HEK293T (cell line): ENCODE data around the gene PI4KA.

Experiments used
- CTCF ChIA-PET: fragments of 350-600 bp; formaldehyde crosslinking; extraction: SDS; loops from one replicate; lab custom pipeline; 2021; ENCODE audit warnings: antibody characterized with exemption, inconsistent platforms; lab: Yijun Ruan, JAX
- POLR2A ChIA-PET: fragments of 350-600 bp; formaldehyde crosslinking; extraction: SDS; loops from one replicate; lab custom pipeline; 2020; ENCODE audit warnings: antibody characterized with exemption, inconsistent platforms; lab: Yijun Ruan, JAX
- DNase-seq: peaks from one replicate; pipeline ENCODE4 v3.0.0; 2012; ENCODE audit warnings: mixed read lengths; ENCODE audit errors: extremely low spot score
- ARNT ChIP-seq: fragments of 450-650 bp; IDR thresholded peaks from 2 replicates; pipeline ENCODE4 v1.6.1; 2017; ENCODE audit warnings: mild to moderate bottlenecking
- BHLHE40 ChIP-seq: fragments of 450-650 bp; IDR thresholded peaks from 2 replicates; pipeline ENCODE4 v1.6.1; 2016; ENCODE audit warnings: mild to moderate bottlenecking, moderate library complexity, borderline replicate concordance
- CTBP1 ChIP-seq: fragments of 450-650 bp; IDR thresholded peaks from 2 replicates; pipeline ENCODE4 v1.6.1; 2016; ENCODE audit warnings: borderline replicate concordance
- ELF4 ChIP-seq: fragments of 450-650 bp; IDR thresholded peaks from 2 replicates; pipeline ENCODE4 v1.6.1; 2017; ENCODE audit warnings: antibody characterized with exemption
- FOXA1 ChIP-seq: fragments of 450-650 bp; IDR thresholded peaks from 2 replicates; pipeline ENCODE4 v1.6.1; 2016; ENCODE audit warnings: mild to moderate bottlenecking
- FOXK2 ChIP-seq: fragments of 450-650 bp; IDR thresholded peaks from 2 replicates; pipeline ENCODE4 v1.6.1; 2016; ENCODE audit warnings: mild to moderate bottlenecking
- FOXM1 ChIP-seq: fragments of 450-650 bp; IDR thresholded peaks from 2 replicates; pipeline ENCODE4 v1.6.1; 2017; ENCODE audit warnings: mild to moderate bottlenecking, borderline replicate concordance
- HDGF ChIP-seq: fragments of 450-650 bp; IDR thresholded peaks from 2 replicates; pipeline ENCODE4 v1.6.1; 2017; ENCODE audit warnings: antibody characterized with exemption, borderline replicate concordance
- L3MBTL2 ChIP-seq: fragments of 450-650 bp; conservative IDR thresholded peaks from 2 replicates; pipeline ENCODE4 v1.6.1; 2016; ENCODE audit warnings: mild to moderate bottlenecking
- LEF1 ChIP-seq: fragments of 450-650 bp; IDR thresholded peaks from 2 replicates; pipeline ENCODE4 v1.6.1; 2017; ENCODE audit warnings: mild to moderate bottlenecking, borderline replicate concordance
- NFRKB ChIP-seq: fragments of 450-650 bp; IDR thresholded peaks from 2 replicates; pipeline ENCODE4 v1.6.1; 2016; ENCODE audit warnings: mild to moderate bottlenecking, moderate library complexity
- SP1 ChIP-seq: fragments of 450-650 bp; IDR thresholded peaks from 2 replicates; pipeline ENCODE4 v1.6.1; 2017
- SUZ12 ChIP-seq: fragments of 450-650 bp; IDR thresholded peaks from 2 replicates; pipeline ENCODE4 v1.6.1; 2016; ENCODE audit warnings: mild to moderate bottlenecking
- TARDBP ChIP-seq: fragments of 450-650 bp; IDR thresholded peaks from 2 replicates; pipeline ENCODE4 v1.6.1; 2016
- ZNF384 ChIP-seq: fragments of 450-650 bp; IDR thresholded peaks from 2 replicates; pipeline ENCODE4 v1.6.1; 2016
- TF ChIP-seq, protein P1 (sequence below): fragments of 450-650 bp; IDR thresholded peaks from 2 replicates; pipeline ENCODE4 v1.6.1; 2016

The PI4KA gene

GRCh38 chr22:20889025-20889704 lies 30.6 kb upstream of the PI4KA start:
- DNase-seq = no peak
- ChIA-PET POLR2A (no interaction called here), CTCF (no interaction called here)
- no peak for TF ChIP-seq ARNT
- TF ChIP-seq ELF4 = no peak
- TF ChIP-seq, protein P1, sequence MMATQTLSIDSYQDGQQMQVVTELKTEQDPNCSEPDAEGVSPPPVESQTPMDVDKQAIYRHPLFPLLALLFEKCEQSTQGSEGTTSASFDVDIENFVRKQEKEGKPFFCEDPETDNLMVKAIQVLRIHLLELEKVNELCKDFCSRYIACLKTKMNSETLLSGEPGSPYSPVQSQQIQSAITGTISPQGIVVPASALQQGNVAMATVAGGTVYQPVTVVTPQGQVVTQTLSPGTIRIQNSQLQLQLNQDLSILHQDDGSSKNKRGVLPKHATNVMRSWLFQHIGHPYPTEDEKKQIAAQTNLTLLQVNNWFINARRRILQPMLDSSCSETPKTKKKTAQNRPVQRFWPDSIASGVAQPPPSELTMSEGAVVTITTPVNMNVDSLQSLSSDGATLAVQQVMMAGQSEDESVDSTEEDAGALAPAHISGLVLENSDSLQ = no peak
- TF ChIP-seq TARDBP = no peak
- no peak for TF ChIP-seq FOXK2
- TF ChIP-seq NFRKB = no peak
- no peak for TF ChIP-seq SP1
- TF ChIP-seq L3MBTL2 = no peak
- no peak for TF ChIP-seq FOXA1
- no peak for TF ChIP-seq ZNF384
- TF ChIP-seq SUZ12 = no peak
- TF ChIP-seq BHLHE40 = no peak

- no peak for DNase-seq
- CTCF ChIA-PET = no interaction called here
- POLR2A ChIA-PET = no interaction called here
- TF ChIP-seq HDGF (no peak), SP1 (no peak), NFRKB (no peak), L3MBTL2 (no peak), BHLHE40 (no peak), ZNF384 (no peak), ARNT (no peak), FOXK2 (no peak), SUZ12 (no peak), FOXM1 (no peak), LEF1 (no peak)
- TF ChIP-seq, protein P1 = no peak
These were observed 28.8 kb upstream of the PI4KA start for GRCh38 chr22:20887375-20887774.

DNA sequence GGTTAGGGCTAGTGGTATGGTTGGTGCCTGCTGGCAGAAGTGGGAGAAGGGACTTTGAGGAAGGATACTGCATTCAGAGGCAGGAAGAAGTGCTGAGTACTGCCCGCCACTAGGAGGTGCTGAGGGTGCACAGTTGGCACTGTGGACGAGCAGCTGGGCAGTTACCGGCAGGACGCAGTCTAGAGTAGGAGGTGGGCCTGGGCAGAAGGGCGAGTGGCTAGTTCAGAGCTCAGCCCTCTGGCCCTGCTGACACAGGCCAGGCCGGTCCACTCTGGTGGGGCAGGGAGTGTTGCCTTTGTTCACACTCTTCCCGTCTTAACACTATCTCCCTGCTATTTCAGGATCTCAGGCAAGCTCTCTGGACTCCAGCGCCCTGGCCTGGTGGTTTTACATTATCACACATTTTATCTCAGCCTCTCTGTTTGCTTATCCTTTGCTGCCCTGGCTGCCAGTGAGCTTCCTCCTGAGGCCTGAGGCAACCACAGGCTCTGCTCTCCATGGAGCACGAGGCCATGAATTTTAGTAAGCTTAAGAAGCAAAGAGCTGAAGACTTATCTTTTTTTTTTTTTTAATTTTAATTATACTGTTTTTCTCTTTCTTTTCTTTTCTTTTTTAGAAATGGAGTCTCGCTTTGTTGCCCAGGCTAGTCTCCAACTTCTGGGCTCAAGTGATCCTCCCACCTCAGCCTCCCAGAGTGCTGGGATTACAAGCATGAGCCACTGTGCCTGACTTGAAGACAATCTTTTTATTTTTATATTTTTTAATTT lies 27.1 kb upstream of the PI4KA start:
- POLR2A ChIA-PET = interaction anchor here (0.6 to 2.1 kb wide), 8 partner anchors 20 to 117 kb away, joined by 3 to 19 read pairs (median 4); partner anchors contain the start of genes CRKL, LZTR1 and THAP7
- CTCF ChIA-PET = interaction anchor here (0.6 to 1.4 kb wide), 29 partner anchors 9 to 218 kb away, joined by 3 to 10 read pairs (median 4); partner anchors contain the start of genes CRKL and LZTR1
- peak; percentile 91 for DNase-seq
- no peak for TF ChIP-seq SUZ12
- no peak for TF ChIP-seq ELF4
- TF ChIP-seq LEF1 = no peak
- TF ChIP-seq CTBP1 = no peak
- TF ChIP-seq SP1 = no peak
- no peak for TF ChIP-seq BHLHE40

DNA sequence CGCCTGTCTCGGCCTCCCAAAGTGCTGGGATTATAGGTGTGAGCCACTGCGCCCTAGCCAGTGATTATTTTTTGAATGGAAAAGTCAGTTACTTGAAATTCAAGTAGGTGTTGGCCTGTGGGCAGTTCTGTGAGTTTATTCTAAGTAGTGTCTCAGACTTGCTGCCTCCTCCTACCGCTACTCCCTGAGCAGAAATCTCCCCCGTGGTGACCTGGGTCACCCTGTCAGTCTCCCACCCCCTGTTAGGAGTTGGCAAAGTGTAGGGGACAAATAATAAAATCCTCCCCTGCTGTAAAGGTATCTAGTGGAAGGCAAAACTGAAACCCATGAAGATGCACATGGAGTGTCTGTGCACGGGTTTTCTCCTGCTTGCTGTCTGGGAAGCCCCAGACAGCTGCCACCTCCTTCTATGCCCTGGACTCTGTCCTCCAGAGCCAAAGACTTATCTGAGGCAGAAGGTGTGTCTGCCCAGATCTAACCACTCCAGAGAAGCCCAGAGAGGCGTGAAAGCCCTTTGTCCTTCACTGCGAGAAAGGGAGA lies 26.5 kb upstream of the PI4KA start:
- ChIA-PET POLR2A (interaction anchor here (1.0 to 2.1 kb wide), 7 partner anchors 20 to 117 kb away, joined by 3 to 19 read pairs (median 4); partner anchors contain the start of genes CRKL, LZTR1 and THAP7), CTCF (interaction anchor here (0.7 to 1.3 kb wide), 15 partner anchors 10 to 136 kb away, joined by 3 to 10 read pairs (median 4); partner anchors contain the start of gene CRKL)
- no peak for DNase-seq
- TF ChIP-seq SUZ12 (no peak), BHLHE40 (no peak), FOXM1 (no peak), CTBP1 (no peak), SP1 (no peak), NFRKB (no peak), ZNF384 (no peak), ARNT (no peak), FOXA1 (no peak), FOXK2 (no peak), L3MBTL2 (no peak), HDGF (no peak), ELF4 (no peak)

- DNase-seq = no peak
- POLR2A ChIA-PET = interaction anchor here (2.1 kb wide), 1 partner anchor 98 kb away, joined by 19 read pairs; the partner anchor contains the start of gene LZTR1
- TF ChIP-seq LEF1 (no peak), BHLHE40 (no peak)
- CTCF ChIA-PET = interaction anchor here (0.7 kb wide), 1 partner anchor 119 kb away, joined by 3 read pairs; no protein-coding TSS in a partner anchor
These were observed 25.8 kb upstream of the PI4KA start for GRCh38 chr22:20884454-20884853.

DNA sequence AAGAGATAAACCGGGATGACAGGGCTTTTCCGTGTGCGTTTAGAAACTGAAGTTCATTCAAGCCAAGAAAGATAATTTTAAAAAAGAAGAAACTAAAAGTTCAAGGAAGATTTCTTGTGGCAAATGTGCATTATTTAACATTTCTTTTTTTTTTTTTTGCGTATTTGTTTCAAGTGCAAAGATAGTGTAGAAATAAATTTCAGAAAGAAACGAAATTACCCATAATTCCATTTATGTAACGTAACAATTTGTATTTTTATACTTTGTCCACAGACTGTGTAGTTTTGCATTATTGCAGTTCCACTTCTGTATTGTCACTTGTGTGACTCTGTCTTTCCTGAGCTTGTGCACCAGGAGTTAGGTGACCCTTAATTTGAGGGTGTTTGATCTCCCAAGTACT lies 24.2 kb upstream of the PI4KA start:
- DNase-seq = no peak
- ChIA-PET CTCF (no interaction called here), POLR2A (interaction anchor here (1.5 kb wide), 1 partner anchor 99 kb away, joined by 3 read pairs; the partner anchor contains the start of gene LZTR1)
- TF ChIP-seq ELF4 = no peak
- TF ChIP-seq FOXM1 = no peak
- TF ChIP-seq CTBP1 = no peak
- TF ChIP-seq ARNT = no peak
- no peak for TF ChIP-seq TARDBP
- no peak for TF ChIP-seq BHLHE40
- TF ChIP-seq ZNF384 = no peak
- TF ChIP-seq L3MBTL2 = no peak
- TF ChIP-seq, protein P1 = no peak
